Neural progenitor cell (in vitro differentiated cells): Measurements from ENCODE around the gene SLC4A7.

Source experiments
- CTCF ChIP-seq: fragments of 200-600 bp; sonication (generic); IDR thresholded peaks from 2 replicates; pipeline ENCODE4 v1.5.1; 2017; ENCODE audit warnings: antibody characterized with exemption, mild to moderate bottlenecking
- EZH2 ChIP-seq: fragments of 200-600 bp; sonication (generic); IDR thresholded peaks from 2 replicates; pipeline ENCODE4 v1.6.1; 2017; ENCODE audit warnings: antibody characterized with exemption, mild to moderate bottlenecking, moderate library complexity
- EZH2phosphoT487 ChIP-seq: fragments of 200-600 bp; sonication (generic); IDR thresholded peaks from 2 replicates; pipeline ENCODE4 v1.6.1; 2017; ENCODE audit warnings: antibody characterized with exemption

- no peak for TF ChIP-seq CTCF
- no peak for TF ChIP-seq EZH2phosphoT487
- TF ChIP-seq EZH2, result no peak
Observed at GRCh38 chr3:27354588-27355203, 129.5 kb downstream of the SLC4A7 start.
